ENCODE data around the gene GABRA4.

Gene GABRA4

GRCh38 chr4:46927201-46927600, 66.2 kb downstream of the GABRA4 start:
- DNase-seq (ENCODE audit: low read depth): no peak

- no peak for DNase-seq (ENCODE audit: low read depth)
Measured at GRCh38 chr4:46924789-46925529, 68.4 kb downstream of the GABRA4 start.

GRCh38 chr4:46922205-46922604, 71.2 kb downstream of the GABRA4 start:
- no peak for DNase-seq (ENCODE audit: low read depth)

- no peak for DNase-seq (ENCODE audit: low read depth)
Measured at GRCh38 chr4:46909078-46909477, 84.3 kb downstream of the GABRA4 start, which contains the start of gene COX7B2. Gene COX7B2 (minus strand): TSS chr4:46909245. CDS start chr4:46735192, 174,053 bp downstream.

- no peak for DNase-seq (ENCODE audit: low read depth)
Measured at GRCh38 chr4:46908148-46908547, 85.2 kb downstream of the GABRA4 start.

- no peak for DNase-seq (ENCODE audit: low read depth)
Measured at GRCh38 chr4:46900082-46900481, 93.3 kb downstream of the GABRA4 start.

- DNase-seq (ENCODE audit: low read depth): no peak
Measured at GRCh38 chr4:46894826-46895225, 98.6 kb downstream of the GABRA4 start.

GRCh38 chr4:46890056-46890455, 103.3 kb downstream of the GABRA4 start:
- no peak for DNase-seq (ENCODE audit: low read depth)

- no peak for DNase-seq (ENCODE audit: low read depth)
Measured at GRCh38 chr4:46889410-46889809, 104.0 kb downstream of the GABRA4 start.

GRCh38 chr4:46886711-46887110, 106.7 kb downstream of the GABRA4 start:
- no peak for DNase-seq (ENCODE audit: low read depth)

- no peak for DNase-seq (ENCODE audit: low read depth)
Measured at GRCh38 chr4:46878641-46879040, 114.7 kb downstream of the GABRA4 start.

- DNase-seq (ENCODE audit: low read depth): no peak
Measured at GRCh38 chr4:46874811-46875210, 118.6 kb downstream of the GABRA4 start.

- no peak for DNase-seq (ENCODE audit: low read depth)
Measured at GRCh38 chr4:46870411-46870810, 123.0 kb downstream of the GABRA4 start.

Measured in activated T-cell treated with anti-CD3 and anti-CD28 coated beads for 48 hours (primary cell).